ENCODE measurements around the gene GCAT.
"Not testable (repeated sequence)": the region's sequence is repeated elsewhere in the genome, so short reads cannot be mapped to it uniquely, and the experiment has no call there.

GCAT gene

GRCh38 chr22:37792494-37792893 is 15.2 kb upstream of the GCAT start:
- Histone ChIP-seq H3K4me1 (ENCODE audit: control insufficient read depth, insufficient read depth, low read length) (no peaks in the 10 kb centered on the region), H3K9ac (ENCODE audit: low read length) (no peak overlapping the region), H3K9me3 (ENCODE audit: control insufficient read depth, low read length) (no peaks in the 10 kb centered on the region), H3K4me3 (ENCODE audit: low read length) (no peak overlapping the region), H3K27me3 (ENCODE audit: control insufficient read depth, insufficient read depth, low read length) (no peaks in the 10 kb centered on the region), H3K36me3 (ENCODE audit: control insufficient read depth, insufficient read depth, low read length) (no peaks in the 10 kb centered on the region)

DNA sequence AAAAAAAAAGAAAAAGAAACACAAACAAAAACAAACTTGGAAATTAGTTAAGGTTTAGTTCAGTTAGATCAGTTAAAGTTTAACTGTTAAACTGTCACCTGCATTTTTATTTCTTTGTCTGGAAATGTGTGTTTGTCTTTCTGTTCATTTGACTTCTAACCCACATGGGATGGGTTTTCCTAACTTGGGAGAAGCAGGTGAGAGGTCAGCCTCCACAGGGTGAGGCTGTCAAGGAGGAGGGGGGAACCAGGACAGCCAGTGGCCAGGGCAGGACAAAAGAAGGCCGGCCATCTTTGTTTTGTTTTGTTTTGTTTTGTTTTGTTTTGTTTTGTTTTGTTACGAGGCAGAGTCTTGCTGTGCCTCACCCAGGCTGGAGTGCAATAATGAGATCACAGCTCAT is 13.4 kb upstream of the GCAT start:
- H3K9ac ChIP-seq (ENCODE audit: low read length), result no peak overlapping the region
- no peaks in the 10 kb centered on the region for H3K4me1 ChIP-seq (ENCODE audit: control insufficient read depth, insufficient read depth, low read length)
- no peaks in the 10 kb centered on the region for H3K27me3 ChIP-seq (ENCODE audit: control insufficient read depth, insufficient read depth, low read length)
- H3K4me3 ChIP-seq (ENCODE audit: low read length), result no peak overlapping the region
- no peaks in the 10 kb centered on the region for H3K36me3 ChIP-seq (ENCODE audit: control insufficient read depth, insufficient read depth, low read length)
- H3K9me3 ChIP-seq (ENCODE audit: control insufficient read depth, low read length), result no peaks in the 10 kb centered on the region

DNA sequence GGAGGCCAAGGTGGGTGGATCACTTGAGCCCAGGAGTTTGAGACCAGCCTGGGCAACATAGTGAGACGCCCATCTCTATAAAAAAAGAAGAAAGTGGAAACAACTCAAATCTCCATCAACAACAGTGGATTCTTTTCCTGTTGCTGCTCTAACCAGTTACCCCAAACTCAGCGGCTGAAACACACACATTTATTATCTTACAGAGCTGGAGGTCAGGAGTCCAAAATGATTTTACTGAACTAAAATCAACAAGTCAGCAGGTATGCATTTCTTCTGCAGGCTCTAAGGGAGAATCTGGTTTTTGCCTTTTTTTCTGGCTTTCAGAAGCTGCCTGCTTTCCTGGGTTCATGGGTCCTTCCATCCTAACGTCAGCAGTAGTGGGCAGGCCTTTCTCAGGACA is 11.7 kb upstream of the GCAT start:
- Histone ChIP-seq H3K27me3 (ENCODE audit: control insufficient read depth, insufficient read depth, low read length) (no peaks in the 10 kb centered on the region), H3K4me1 (ENCODE audit: control insufficient read depth, insufficient read depth, low read length) (no peaks in the 10 kb centered on the region), H3K9ac (ENCODE audit: low read length) (no peak overlapping the region), H3K36me3 (ENCODE audit: control insufficient read depth, insufficient read depth, low read length) (no peaks in the 10 kb centered on the region), H3K4me3 (ENCODE audit: low read length) (no peak overlapping the region), H3K9me3 (ENCODE audit: control insufficient read depth, low read length) (no peaks in the 10 kb centered on the region)

- H3K27me3 ChIP-seq (ENCODE audit: control insufficient read depth, insufficient read depth, low read length); H3K4me1 ChIP-seq (ENCODE audit: control insufficient read depth, insufficient read depth, low read length); H3K4me3 ChIP-seq (ENCODE audit: low read length); H3K9me3 ChIP-seq (ENCODE audit: control insufficient read depth, low read length); H3K9ac ChIP-seq (ENCODE audit: low read length); H3K36me3 ChIP-seq (ENCODE audit: control insufficient read depth, insufficient read depth, low read length): not testable (repeated sequence)
These were observed 10.5 kb upstream of the GCAT start for GRCh38 chr22:37797259-37797658.

- H3K4me3 ChIP-seq (ENCODE audit: low read length), result no peak overlapping the region
- no peak overlapping the region for H3K9ac ChIP-seq (ENCODE audit: low read length)
- H3K36me3 ChIP-seq (ENCODE audit: control insufficient read depth, insufficient read depth, low read length), result no peaks in the 10 kb centered on the region
- no peaks in the 10 kb centered on the region for H3K27me3 ChIP-seq (ENCODE audit: control insufficient read depth, insufficient read depth, low read length)
- H3K4me1 ChIP-seq (ENCODE audit: control insufficient read depth, insufficient read depth, low read length), result peaks cover 3% of the 10 kb centered on the region
- H3K9me3 ChIP-seq (ENCODE audit: control insufficient read depth, low read length), result no peaks in the 10 kb centered on the region
These were observed 9.7 kb upstream of the GCAT start for GRCh38 chr22:37797874-37798500.

- H3K36me3 ChIP-seq (ENCODE audit: control insufficient read depth, insufficient read depth, low read length); H3K9ac ChIP-seq (ENCODE audit: low read length); H3K9me3 ChIP-seq (ENCODE audit: control insufficient read depth, low read length); H3K4me3 ChIP-seq (ENCODE audit: low read length); H3K27me3 ChIP-seq (ENCODE audit: control insufficient read depth, insufficient read depth, low read length): not testable (repeated sequence)
- peaks cover 19% of the 10 kb centered on the region for H3K4me1 ChIP-seq (ENCODE audit: control insufficient read depth, insufficient read depth, low read length)
These were observed 7.8 kb upstream of the GCAT start for GRCh38 chr22:37799979-37800378.

- H3K4me1 ChIP-seq (ENCODE audit: control insufficient read depth, insufficient read depth, low read length), result peaks cover 25% of the 10 kb centered on the region
- H3K27me3 ChIP-seq (ENCODE audit: control insufficient read depth, insufficient read depth, low read length), result peaks cover 3% of the 10 kb centered on the region
- no peaks in the 10 kb centered on the region for H3K9me3 ChIP-seq (ENCODE audit: control insufficient read depth, low read length)
- peak overlapping the region; percentile 82 for H3K9ac ChIP-seq (ENCODE audit: low read length)
- peak overlapping the region; percentile 35 for H3K4me3 ChIP-seq (ENCODE audit: low read length)
- H3K36me3 ChIP-seq (ENCODE audit: control insufficient read depth, insufficient read depth, low read length), result no peaks in the 10 kb centered on the region
These were observed 5.8 kb upstream of the GCAT start for GRCh38 chr22:37801946-37802309.

DNA sequence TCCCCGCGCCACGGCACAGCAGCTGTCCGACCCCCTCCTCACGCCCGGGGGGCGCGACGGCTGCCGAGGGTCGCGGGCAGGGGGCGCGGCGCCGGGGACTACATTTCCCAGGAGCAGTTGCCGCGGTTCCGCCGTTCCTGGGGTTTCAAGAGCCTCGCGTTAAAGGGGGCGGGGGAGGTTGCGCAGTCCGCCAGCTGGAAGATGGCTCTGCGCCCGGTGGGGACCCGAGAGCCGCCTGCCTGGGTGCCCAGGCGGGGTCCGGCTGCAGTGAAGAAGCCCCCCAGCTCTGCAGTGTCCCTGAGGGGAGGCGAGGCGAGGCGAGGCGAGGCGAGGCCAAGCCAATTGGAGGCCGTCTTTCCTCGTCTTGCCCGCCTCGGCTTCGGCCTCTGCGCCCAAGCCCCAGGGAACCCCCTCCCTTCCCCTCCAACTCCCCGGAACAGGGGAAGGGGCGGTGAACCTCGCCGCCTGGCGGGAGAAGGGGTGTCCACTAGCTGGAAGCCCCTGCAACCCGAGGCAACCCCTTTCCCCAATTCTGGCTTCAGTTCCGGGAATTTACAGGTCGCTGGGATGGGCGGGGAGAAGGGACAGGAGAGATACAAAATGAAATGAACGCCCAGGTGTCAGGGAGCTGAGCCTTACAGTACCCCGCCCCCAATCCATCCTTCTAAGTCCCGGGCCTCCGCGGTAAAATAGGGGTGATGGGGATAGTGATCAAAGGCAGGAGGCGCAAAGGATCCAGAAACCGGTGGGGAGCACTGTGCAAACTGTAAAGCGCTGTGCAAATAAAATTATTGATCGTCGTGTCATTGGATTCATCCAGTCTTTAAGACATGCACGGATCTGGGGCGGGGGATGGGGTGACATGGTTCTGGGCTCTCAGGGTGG is 5.2 kb upstream of the GCAT start:
- no peaks in the 10 kb centered on the region for H3K9me3 ChIP-seq (ENCODE audit: control insufficient read depth, low read length)
- no peaks in the 10 kb centered on the region for H3K36me3 ChIP-seq (ENCODE audit: control insufficient read depth, insufficient read depth, low read length)
- peaks cover 25% of the 10 kb centered on the region for H3K4me1 ChIP-seq (ENCODE audit: control insufficient read depth, insufficient read depth, low read length)
- peak overlapping the region; percentile 35 for H3K4me3 ChIP-seq (ENCODE audit: low read length)
- peak overlapping the region; percentile 82 for H3K9ac ChIP-seq (ENCODE audit: low read length)
- peaks cover 3% of the 10 kb centered on the region for H3K27me3 ChIP-seq (ENCODE audit: control insufficient read depth, insufficient read depth, low read length)

DNA sequence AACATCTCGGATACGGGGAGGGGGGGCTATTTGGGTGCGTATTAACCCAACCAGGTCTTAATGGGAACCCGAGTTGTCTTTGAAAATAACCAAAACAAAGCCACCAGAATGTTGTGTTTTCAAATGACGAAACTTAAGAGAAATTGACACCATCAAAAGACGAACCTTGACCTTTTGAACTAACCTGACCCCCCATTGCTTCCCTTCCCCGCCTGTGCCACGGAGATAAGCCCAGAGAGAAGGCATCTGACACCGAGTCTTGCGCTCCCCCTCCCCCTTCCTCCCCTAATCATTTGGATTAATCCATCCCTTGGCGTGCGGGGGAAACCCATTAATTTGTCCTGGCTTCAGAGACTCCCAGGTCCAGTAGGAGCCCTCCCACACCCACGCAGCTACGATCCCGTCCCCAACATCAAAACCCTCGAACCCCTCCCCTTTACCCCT is 4.5 kb upstream of the GCAT start:
- H3K4me1 ChIP-seq (ENCODE audit: control insufficient read depth, insufficient read depth, low read length), result peaks cover 29% of the 10 kb centered on the region
- peaks cover 3% of the 10 kb centered on the region for H3K27me3 ChIP-seq (ENCODE audit: control insufficient read depth, insufficient read depth, low read length)
- no peaks in the 10 kb centered on the region for H3K9me3 ChIP-seq (ENCODE audit: control insufficient read depth, low read length)
- peak overlapping the region; percentile 82 for H3K9ac ChIP-seq (ENCODE audit: low read length)
- H3K4me3 ChIP-seq (ENCODE audit: low read length), result peak overlapping the region; percentile 35
- no peaks in the 10 kb centered on the region for H3K36me3 ChIP-seq (ENCODE audit: control insufficient read depth, insufficient read depth, low read length)

- H3K9ac ChIP-seq (ENCODE audit: low read length), result peak overlapping the region; percentile 82
- H3K4me3 ChIP-seq (ENCODE audit: low read length), result peak overlapping the region; percentile 35
- no peaks in the 10 kb centered on the region for H3K36me3 ChIP-seq (ENCODE audit: control insufficient read depth, insufficient read depth, low read length)
- peaks cover 35% of the 10 kb centered on the region for H3K4me1 ChIP-seq (ENCODE audit: control insufficient read depth, insufficient read depth, low read length)
- H3K27me3 ChIP-seq (ENCODE audit: control insufficient read depth, insufficient read depth, low read length), result peaks cover 3% of the 10 kb centered on the region
- no peaks in the 10 kb centered on the region for H3K9me3 ChIP-seq (ENCODE audit: control insufficient read depth, low read length)
These were observed 3.9 kb upstream of the GCAT start for GRCh38 chr22:37803639-37804351.

- Histone ChIP-seq H3K36me3 (ENCODE audit: control insufficient read depth, insufficient read depth, low read length) (no peaks in the 10 kb centered on the region), H3K9ac (ENCODE audit: low read length) (peak overlapping the region; percentile 68), H3K4me1 (ENCODE audit: control insufficient read depth, insufficient read depth, low read length) (peaks cover 41% of the 10 kb centered on the region), H3K27me3 (ENCODE audit: control insufficient read depth, insufficient read depth, low read length) (peaks cover 3% of the 10 kb centered on the region), H3K9me3 (ENCODE audit: control insufficient read depth, low read length) (no peaks in the 10 kb centered on the region), H3K4me3 (ENCODE audit: low read length) (no peak overlapping the region)
These were observed 3.3 kb upstream of the GCAT start for GRCh38 chr22:37804352-37804880.

Measured in mucosa of stomach (tissue), 1 donor.